GM10266 (cell line): Measurements from ENCODE around the gene CNTNAP5.

Source experiments
- DNase-seq: peaks from one replicate; pipeline ENCODE4 v3.0.0; 2012; ENCODE audit errors: extremely low spot score
- CTCF ChIP-seq: IDR thresholded peaks from 2 replicates; pipeline ENCODE4 v1.5.1; 2012; ENCODE audit warnings: mild to moderate bottlenecking, low read depth; ENCODE audit not compliant: control insufficient read depth, insufficient read depth; ENCODE audit errors: missing control alignments

Gene CNTNAP5

GRCh38 chr2:124248386-124248785, 223.3 kb downstream of the CNTNAP5 start:
- TF ChIP-seq CTCF = no peak
- DNase-seq = no peak

GRCh38 chr2:124250433-124250832, 225.3 kb downstream of the CNTNAP5 start:
- no peak for DNase-seq
- no peak for TF ChIP-seq CTCF

GRCh38 chr2:124254621-124255020, 229.5 kb downstream of the CNTNAP5 start:
- DNase-seq = no peak

GRCh38 chr2:124257120-124257519, 232.0 kb downstream of the CNTNAP5 start:
- DNase-seq = no peak
- no peak for TF ChIP-seq CTCF

More at GRCh38 chr2:124254621-124255020, 229.5 kb downstream of the CNTNAP5 start:
- no peak for TF ChIP-seq CTCF

GRCh38 chr2:124258140-124258880, 233.2 kb downstream of the CNTNAP5 start:
- TF ChIP-seq CTCF = no peak
- DNase-seq = no peak

- DNase-seq = no peak
- TF ChIP-seq CTCF = no peak
These were observed 236.4 kb downstream of the CNTNAP5 start for GRCh38 chr2:124261456-124261855.

- TF ChIP-seq CTCF = no peak
These were observed 239.5 kb downstream of the CNTNAP5 start for GRCh38 chr2:124264551-124265091.

More at GRCh38 chr2:124264551-124265091, 239.5 kb downstream of the CNTNAP5 start:
- DNase-seq = no peak
